Endothelial cell of umbilical vein (primary cell): ENCODE measurements around the gene IDUA. TPM values are rescaled to one million over a fixed set of nuclear protein-coding genes. Genes with fewer than 3 reads are reported as not detected.

Experiments
- BruUV-seq: library from RNA; stranded (reverse); fragments of 400-500 nt; replicated peaks from 2 replicates; lab custom pipeline; 2021; lab: Mats Ljungman, UMichigan
- CTCF ChIA-PET: fragments of 300-600, 350-600 bp; sonication (Branson Sonifier 250); formaldehyde crosslinking; loops from one replicate; lab custom pipeline; 2021; ENCODE audit warnings: antibody characterized with exemption, inconsistent platforms; lab: Charles Lee
- POLR2A ChIA-PET: fragments of 300-600, 350-600 bp; sonication (Branson Sonifier 250); formaldehyde crosslinking; loops from one replicate; lab custom pipeline; 2021; ENCODE audit warnings: antibody characterized with exemption, inconsistent platforms; lab: Charles Lee
- DNase-seq: peaks from one replicate; pipeline ENCODE4 v3.0.0-alpha.2; 2011; ENCODE audit warnings: low read depth, low spot score
- FAIRE-seq: peaks from 2 replicates; lab custom pipeline; 2011; peaks lifted over from hg19 to GRCh38; lab: Jason Lieb, UNC
- H2AFZ ChIP-seq: 2 replicates; pipeline ENCODE4 v1.6.0; 2012; ENCODE audit warnings: low read depth, low read length, control low read depth, inconsistent platforms
- H3K27ac ChIP-seq: 2 replicates; pipeline ENCODE4 v1.5.1; 2011; ENCODE audit warnings: low read depth, mild to moderate bottlenecking, control low read depth, low read length, moderate library complexity; ENCODE audit not compliant: insufficient read depth
- H3K27me3 ChIP-seq, 2 experiments: 2 replicates each; pipeline versions ENCODE4 v1.6.0 to v1.6.1; 2011; ENCODE audit warnings: low read length in 2 of 2, mixed read lengths in 1 of 2; ENCODE audit not compliant: control insufficient read depth in 2 of 2, insufficient read depth in 2 of 2
- H3K36me3 ChIP-seq, 2 experiments: 2 replicates in 1 of 2; 3 replicates in 1 of 2; pipeline ENCODE4 v1.5.1; 2011; ENCODE audit warnings: low read length in 2 of 2, mild to moderate bottlenecking in 1 of 2, moderate library complexity in 1 of 2; ENCODE audit not compliant: control insufficient read depth in 2 of 2, insufficient read depth in 2 of 2; ENCODE audit errors: extremely low read depth in 1 of 2
- H3K4me1 ChIP-seq: 3 replicates; pipeline ENCODE4 v1.5.1; 2011; ENCODE audit warnings: mild to moderate bottlenecking, low read length; ENCODE audit not compliant: control insufficient read depth, insufficient read depth; ENCODE audit errors: extremely low read depth
- H3K4me2 ChIP-seq: 2 replicates; pipeline ENCODE4 v1.6.1; 2011; ENCODE audit warnings: low read length, control low read depth, mixed read lengths; ENCODE audit not compliant: insufficient read depth
- H3K4me3 ChIP-seq, 3 experiments: fragments of 200-600 bp in 1 of 3; sonication (generic), shearing (Covaris generic) in 1 of 3; replicated peaks in 1 of 3; 2 replicates each; pipeline ENCODE4 v1.5.1; 2011 to 2016; ENCODE audit warnings: control low read depth in 3 of 3, low read length in 3 of 3, mild to moderate bottlenecking in 2 of 3, inconsistent platforms in 1 of 3, low read depth in 1 of 3, moderate library complexity in 1 of 3; ENCODE audit not compliant: insufficient read depth in 1 of 3
- H3K79me2 ChIP-seq: 2 replicates; pipeline ENCODE4 v1.6.0; 2012; ENCODE audit warnings: low read length, inconsistent platforms; ENCODE audit not compliant: control insufficient read depth, insufficient read depth
- H3K9ac ChIP-seq: replicated peaks from 2 replicates; pipeline ENCODE3; 2011; ENCODE audit warnings: low read length, control low read depth; ENCODE audit not compliant: insufficient read depth; ENCODE audit errors: extremely low read depth
- H3K9me1 ChIP-seq: replicated peaks from 3 replicates; pipeline ENCODE4 v1.6.0; 2011; ENCODE audit warnings: mild to moderate bottlenecking, low read length; ENCODE audit not compliant: control insufficient read depth, insufficient read depth; ENCODE audit errors: extremely low read depth
- H3K9me3 ChIP-seq: replicated peaks from 2 replicates; pipeline ENCODE4 v1.5.1; 2012; ENCODE audit warnings: low read length, inconsistent platforms; ENCODE audit not compliant: control insufficient read depth, insufficient read depth
- H4K20me1 ChIP-seq: replicated peaks from 2 replicates; pipeline ENCODE3; 2011; ENCODE audit warnings: mild to moderate bottlenecking, low read length; ENCODE audit not compliant: control insufficient read depth, insufficient read depth; ENCODE audit errors: extremely low read depth
- EZH2 ChIP-seq: IDR thresholded peaks from 2 replicates; pipeline ENCODE4 v1.6.1; 2012; ENCODE audit warnings: borderline replicate concordance, low read depth, mild to moderate bottlenecking, moderate library complexity, low read length, inconsistent platforms; ENCODE audit not compliant: severe bottlenecking
- FOS ChIP-seq: IDR thresholded peaks from 2 replicates; pipeline ENCODE4 v1.6.1; 2011; ENCODE audit warnings: mild to moderate bottlenecking, low read length, moderate library complexity, borderline replicate concordance; ENCODE audit not compliant: insufficient read depth
- GATA2 ChIP-seq: IDR thresholded peaks from 2 replicates; pipeline ENCODE4 v1.7.0; 2011; ENCODE audit warnings: low read depth, mild to moderate bottlenecking, moderate library complexity, mixed read lengths, low read length; ENCODE audit not compliant: insufficient read length, insufficient read depth
- JUN ChIP-seq: IDR thresholded peaks from 2 replicates; pipeline ENCODE4 v1.6.1; 2011; ENCODE audit warnings: borderline replicate concordance, low read depth; ENCODE audit not compliant: insufficient read length, insufficient read depth
- MYC ChIP-seq: IDR thresholded peaks from one replicate; pipeline ENCODE4 v1.6.1; 2011; ENCODE audit warnings: mild to moderate bottlenecking, low read depth, low read length
- POLR2A ChIP-seq: IDR thresholded peaks from 2 replicates; pipeline ENCODE4 v1.6.1; 2012; ENCODE audit warnings: low read depth, mild to moderate bottlenecking, control low read depth, low read length
- POLR2AphosphoS5 ChIP-seq: IDR thresholded peaks from 2 replicates; pipeline ENCODE4 v1.6.1; 2012; ENCODE audit warnings: low read depth, mild to moderate bottlenecking, control low read depth, low read length, moderate library complexity; ENCODE audit not compliant: insufficient read depth
- dilution Hi-C: fragments of 300-500 bp; cut with MboI; formaldehyde crosslinking; loops from one replicate; pipeline ENCODE4 v1.15.0; 2019; ENCODE audit warnings: low sequenced_read_pairs; ENCODE audit not compliant: extremely low pct_ligation_motif_present
- intact Hi-C: fragments of 100-400 bp; cut with micrococcal nuclease; formaldehyde crosslinking; loops from one replicate; pipeline ENCODE4 v1.10.0; 2022
- polyA plus RNA-seq, 4 experiments: library from polyadenylated mRNA; depleted of rRNA in 3 of 4; stranded (reverse) in 3 of 4; unstranded in 1 of 4; fragments of >200 nt; gene quantifications; 2 replicates each; pipeline versions ENCODE4 v1.2.1 to v1.2.3, GENCODE V29; 2011 to 2012; ENCODE audit warnings: missing spikeins in 1 of 4
- total RNA-seq: library from RNA; stranded (reverse); gene quantifications from 2 replicates; pipeline ENCODE4 v1.2.3, GENCODE V29; 2021
- TF ChIP-seq, protein P1 (sequence below), 2 donors: IDR thresholded peaks; 1 replicate in 1 of 2; 2 replicates in 1 of 2; pipeline ENCODE4 v1.5.1; 2011; ENCODE audit warnings: low read length in 2 of 2, mild to moderate bottlenecking in 2 of 2, moderate library complexity in 2 of 2, control low read depth in 1 of 2, inconsistent platforms in 1 of 2, low read depth in 1 of 2; ENCODE audit not compliant: insufficient read depth in 1 of 2; ENCODE audit errors: extremely low read depth in 1 of 2
- TF ChIP-seq, protein P2 (sequence below): IDR thresholded peaks from 2 replicates; pipeline ENCODE4 v1.6.1; 2011; ENCODE audit not compliant: insufficient read depth, insufficient read length

The IDUA gene
- total and polyA plus RNA-seq, 2 donors (not counting 3 experiments of a cell fraction or from before 2014, with no cell fraction given) = 19.1 to 34.1 TPM

DNA sequence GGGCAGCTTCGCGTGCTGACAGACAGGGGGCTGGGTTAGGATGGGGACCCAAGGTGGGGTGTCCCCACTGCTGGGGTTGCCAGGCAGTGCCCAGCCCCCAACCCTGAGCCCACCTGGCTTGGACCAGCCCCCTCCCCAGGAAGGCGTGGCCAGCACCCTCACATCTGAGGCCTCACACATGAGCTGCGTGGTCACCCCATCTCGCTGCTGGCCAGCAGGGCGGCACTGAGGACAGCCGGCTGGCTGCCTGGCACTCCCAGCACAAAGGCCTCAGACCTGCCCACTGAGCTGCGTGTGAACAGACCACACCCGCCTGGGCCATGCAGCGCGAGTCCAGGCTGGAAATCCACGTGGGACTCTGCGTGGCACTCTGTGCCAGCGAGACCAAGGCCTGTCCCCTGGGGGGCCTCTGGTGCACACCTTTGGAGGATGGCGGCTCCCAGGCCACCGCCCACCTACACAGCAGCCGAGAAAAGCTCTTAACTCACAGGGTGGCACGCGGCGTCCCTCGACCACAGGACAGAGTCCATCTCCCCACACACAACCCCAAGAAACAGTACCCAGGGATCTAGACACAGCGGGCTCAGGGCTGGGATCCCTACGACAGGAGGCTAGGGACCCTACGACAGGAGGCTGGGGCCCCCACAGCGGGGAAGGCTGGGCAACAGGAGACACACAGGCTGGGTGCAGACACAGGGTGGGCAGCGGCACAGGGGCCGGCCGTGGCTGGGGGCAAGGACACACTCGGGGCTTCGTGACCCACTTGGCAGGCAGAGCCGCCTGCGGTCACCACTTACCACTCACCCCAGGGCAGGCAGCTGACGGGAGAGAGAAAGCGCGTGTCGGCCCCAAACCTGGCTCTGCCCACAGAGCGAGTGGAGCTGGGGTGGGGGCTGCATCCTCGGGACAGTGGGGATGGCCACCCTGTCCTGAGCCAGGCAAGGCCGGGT, 23.3 kb upstream of the IDUA start:
- H3K4me3 ChIP-seq = no peak overlapping the region
- TF ChIP-seq POLR2A = no peak
- TF ChIP-seq GATA2 = no peak
- no peak for TF ChIP-seq JUN
- TF ChIP-seq POLR2AphosphoS5 = no peak
- no peak for TF ChIP-seq MYC
- TF ChIP-seq, protein P1, sequence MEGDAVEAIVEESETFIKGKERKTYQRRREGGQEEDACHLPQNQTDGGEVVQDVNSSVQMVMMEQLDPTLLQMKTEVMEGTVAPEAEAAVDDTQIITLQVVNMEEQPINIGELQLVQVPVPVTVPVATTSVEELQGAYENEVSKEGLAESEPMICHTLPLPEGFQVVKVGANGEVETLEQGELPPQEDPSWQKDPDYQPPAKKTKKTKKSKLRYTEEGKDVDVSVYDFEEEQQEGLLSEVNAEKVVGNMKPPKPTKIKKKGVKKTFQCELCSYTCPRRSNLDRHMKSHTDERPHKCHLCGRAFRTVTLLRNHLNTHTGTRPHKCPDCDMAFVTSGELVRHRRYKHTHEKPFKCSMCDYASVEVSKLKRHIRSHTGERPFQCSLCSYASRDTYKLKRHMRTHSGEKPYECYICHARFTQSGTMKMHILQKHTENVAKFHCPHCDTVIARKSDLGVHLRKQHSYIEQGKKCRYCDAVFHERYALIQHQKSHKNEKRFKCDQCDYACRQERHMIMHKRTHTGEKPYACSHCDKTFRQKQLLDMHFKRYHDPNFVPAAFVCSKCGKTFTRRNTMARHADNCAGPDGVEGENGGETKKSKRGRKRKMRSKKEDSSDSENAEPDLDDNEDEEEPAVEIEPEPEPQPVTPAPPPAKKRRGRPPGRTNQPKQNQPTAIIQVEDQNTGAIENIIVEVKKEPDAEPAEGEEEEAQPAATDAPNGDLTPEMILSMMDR (IDR thresholded peaks at IDR 0.05; ENCODE audit: extremely low read depth in 1 of 2, insufficient read depth in 1 of 2, low read depth in 1 of 2, low read length in 2 of 2) = no peak
- TF ChIP-seq, protein P2, sequence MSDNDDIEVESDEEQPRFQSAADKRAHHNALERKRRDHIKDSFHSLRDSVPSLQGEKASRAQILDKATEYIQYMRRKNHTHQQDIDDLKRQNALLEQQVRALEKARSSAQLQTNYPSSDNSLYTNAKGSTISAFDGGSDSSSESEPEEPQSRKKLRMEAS = no peak
- no peak for TF ChIP-seq EZH2
- TF ChIP-seq FOS = no peak
- no peak overlapping the region for H3K27ac ChIP-seq
- H3K27me3 ChIP-seq = no peaks in the 10 kb centered on the region
- no TSS peak for BruUV-seq
- dilution Hi-C loops = no loop called here
- no peaks in the 10 kb centered on the region for H3K79me2 ChIP-seq
- intact Hi-C loops = no loop called here
- H3K9me1 ChIP-seq = no peaks in the 10 kb centered on the region
- H3K9ac ChIP-seq = no peak overlapping the region
- DNase-seq (no peak), FAIRE-seq (no peak)
- CTCF ChIA-PET = no interaction called here
- POLR2A ChIA-PET = no interaction called here
- H4K20me1 ChIP-seq = no peaks in the 10 kb centered on the region
- no peaks in the 10 kb centered on the region for H3K9me3 ChIP-seq
- H3K4me2 ChIP-seq = no peak overlapping the region
- no peaks in the 10 kb centered on the region for H3K4me1 ChIP-seq
- peaks cover 0 to 30% of the 10 kb centered on the region in 2 experiments for H3K36me3 ChIP-seq
- H2AFZ ChIP-seq = no peak overlapping the region
